GM12892 (cell line): ENCODE measurements around the gene ZNF594.
"Not testable (repeated sequence)": the region's sequence is repeated elsewhere in the genome, so short reads cannot be mapped to it uniquely, and the experiment has no call there.

ENCODE experiments used
- POLR2A ChIP-seq: IDR thresholded peaks from 2 replicates; pipeline ENCODE4 v1.6.1; 2011; ENCODE audit warnings: low read depth, low read length, control low read depth
- POLR2AphosphoS5 ChIP-seq: IDR thresholded peaks from 2 replicates; pipeline ENCODE4 v1.6.1; 2011; ENCODE audit warnings: low read depth, low read length, control low read depth

- TF ChIP-seq POLR2A, POLR2AphosphoS5: not testable (repeated sequence)
These were observed 56.4 kb downstream of the ZNF594 start for GRCh38 chr17:5135131-5135712.
